GM10266 (cell line): Measurements from ENCODE around the gene CYP26A1.

Experiments
- DNase-seq: peaks from one replicate; pipeline ENCODE4 v3.0.0; 2012; ENCODE audit errors: extremely low spot score
- TF ChIP-seq, protein P1 (sequence below): IDR thresholded peaks from 2 replicates; pipeline ENCODE4 v1.5.1; 2012; ENCODE audit warnings: mild to moderate bottlenecking, low read depth; ENCODE audit not compliant: control insufficient read depth, insufficient read depth; ENCODE audit errors: missing control alignments

Gene CYP26A1

GRCh38 chr10:93034426-93034825, 39.3 kb upstream of the CYP26A1 start:
- TF ChIP-seq, protein P1, sequence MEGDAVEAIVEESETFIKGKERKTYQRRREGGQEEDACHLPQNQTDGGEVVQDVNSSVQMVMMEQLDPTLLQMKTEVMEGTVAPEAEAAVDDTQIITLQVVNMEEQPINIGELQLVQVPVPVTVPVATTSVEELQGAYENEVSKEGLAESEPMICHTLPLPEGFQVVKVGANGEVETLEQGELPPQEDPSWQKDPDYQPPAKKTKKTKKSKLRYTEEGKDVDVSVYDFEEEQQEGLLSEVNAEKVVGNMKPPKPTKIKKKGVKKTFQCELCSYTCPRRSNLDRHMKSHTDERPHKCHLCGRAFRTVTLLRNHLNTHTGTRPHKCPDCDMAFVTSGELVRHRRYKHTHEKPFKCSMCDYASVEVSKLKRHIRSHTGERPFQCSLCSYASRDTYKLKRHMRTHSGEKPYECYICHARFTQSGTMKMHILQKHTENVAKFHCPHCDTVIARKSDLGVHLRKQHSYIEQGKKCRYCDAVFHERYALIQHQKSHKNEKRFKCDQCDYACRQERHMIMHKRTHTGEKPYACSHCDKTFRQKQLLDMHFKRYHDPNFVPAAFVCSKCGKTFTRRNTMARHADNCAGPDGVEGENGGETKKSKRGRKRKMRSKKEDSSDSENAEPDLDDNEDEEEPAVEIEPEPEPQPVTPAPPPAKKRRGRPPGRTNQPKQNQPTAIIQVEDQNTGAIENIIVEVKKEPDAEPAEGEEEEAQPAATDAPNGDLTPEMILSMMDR: no peak
- no peak for DNase-seq

DNA sequence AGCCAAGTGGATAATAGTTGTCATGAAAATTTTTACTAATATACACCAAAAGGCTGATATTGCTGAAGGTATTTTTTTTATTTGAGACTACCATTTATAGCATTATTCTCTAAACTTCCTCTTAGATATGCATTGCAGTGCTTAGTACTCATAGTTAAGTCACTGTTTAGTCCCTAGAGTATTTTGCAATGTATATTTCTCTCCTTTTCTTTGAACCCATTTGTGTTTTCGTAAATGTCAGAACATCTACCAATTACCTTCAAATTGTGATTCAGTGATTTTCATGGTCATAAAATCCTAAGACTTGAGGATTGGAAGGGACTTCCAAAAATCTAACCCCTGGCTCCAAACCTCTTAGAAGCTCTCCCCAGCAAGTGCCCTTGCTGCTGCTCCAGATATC, 34.6 kb upstream of the CYP26A1 start:
- TF ChIP-seq, protein P1: no peak
- no peak for DNase-seq

DNA sequence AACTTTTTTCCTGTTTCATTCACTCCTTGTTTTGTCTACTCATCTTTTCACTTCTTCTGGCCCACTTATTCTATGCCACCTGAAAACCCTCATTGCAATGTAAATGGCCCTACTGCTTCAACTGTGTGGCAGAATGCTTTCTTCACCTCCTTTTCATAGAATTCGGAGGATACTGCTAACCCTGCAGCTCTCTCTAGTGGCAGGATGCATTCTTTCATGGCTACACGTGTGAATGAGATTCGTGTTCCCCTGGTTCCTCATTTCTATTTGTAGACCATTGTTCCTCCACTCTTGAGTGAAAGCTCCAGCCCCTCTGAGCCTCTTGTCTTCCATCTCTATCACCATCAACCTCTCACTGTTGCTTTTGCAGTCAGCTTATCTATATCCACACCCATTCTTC, 34.0 kb upstream of the CYP26A1 start:
- TF ChIP-seq, protein P1: peak; percentile 63
- DNase-seq: peak; percentile 55

DNA sequence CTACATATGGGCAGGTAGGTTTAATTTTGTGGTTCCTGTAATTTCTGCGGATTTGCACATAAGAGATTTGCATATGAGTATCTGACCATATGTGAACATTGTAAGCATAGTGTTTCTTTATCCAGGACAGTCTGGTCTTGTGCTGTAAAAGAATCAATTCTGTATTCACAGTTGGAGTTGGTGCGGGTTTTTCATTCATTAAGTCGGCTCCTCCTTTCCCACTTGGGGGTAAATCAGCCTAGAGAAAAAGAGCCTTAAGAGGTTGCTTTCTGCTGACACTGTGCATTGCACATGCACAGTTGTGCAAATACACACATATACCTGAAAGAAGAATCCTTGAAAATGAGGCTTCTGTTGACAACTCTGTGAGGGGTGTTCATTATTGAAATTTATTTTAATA, 19.2 kb upstream of the CYP26A1 start:
- no peak for DNase-seq
- TF ChIP-seq, protein P1: no peak

DNA sequence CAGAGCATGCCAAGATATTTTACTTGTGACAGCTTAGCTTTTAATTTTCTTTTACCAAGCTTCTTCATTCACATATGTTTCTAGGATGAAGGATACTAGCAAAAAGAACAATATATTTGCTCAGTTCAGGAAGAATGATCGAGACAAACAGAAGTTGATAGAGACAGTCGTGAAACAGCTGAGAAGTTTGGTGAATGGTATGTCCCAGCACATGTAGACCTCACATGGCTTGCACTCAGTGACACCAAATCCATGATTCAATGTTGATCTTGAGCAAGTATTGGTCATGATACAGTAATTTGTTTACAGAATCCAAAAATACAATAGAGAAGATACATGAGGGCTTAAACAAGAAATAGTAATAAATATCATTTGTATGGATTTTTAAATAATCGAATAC, 15.6 kb upstream of the CYP26A1 start:
- no peak for DNase-seq
- TF ChIP-seq, protein P1: no peak

- TF ChIP-seq, protein P1: no peak
- DNase-seq: no peak
Observed at GRCh38 chr10:93059975-93060886, 13.5 kb upstream of the CYP26A1 start, which contains the start of gene CYP26C1. Gene CYP26C1 (plus strand): TSS chr10:93060798. CDS start chr10:93061264, 466 bp downstream.
